Measurements from ENCODE around the gene CFAP65. TPM values are rescaled to one million over a fixed set of nuclear protein-coding genes. Genes with fewer than 3 reads are reported as not detected.

CFAP65 gene
- total and polyA plus RNA-seq, 9 of the 15 experiments (the other 6 are each of a cell fraction or from before 2014, with no cell fraction given): not detected

GRCh38 chr2:218964041-218964771, 77.1 kb downstream of the CFAP65 start (continued):
- TF ChIP-seq ZBTB2 (IDR thresholded peaks at IDR 0.05) (no peak), HDAC6 (IDR thresholded peaks at IDR 0.05; ENCODE audit: low read depth, low read length) (no peak), ZNF766 (CRISPR knock-in tag; conservative IDR thresholded peaks at IDR 0.05) (no peak), CREM (IDR thresholded peaks at IDR 0.05; ENCODE audit: low read depth) (peak; percentile 33; the same call in 1 of the 2 replicates), KDM4B (IDR thresholded peaks at IDR 0.05; ENCODE audit: borderline replicate concordance in 2 of 2, low read depth in 1 of 2) (no peak), CAMTA2 (CRISPR knock-in tag; conservative IDR thresholded peaks at IDR 0.05) (no peak), ZNF740 (CRISPR knock-in tag; IDR thresholded peaks at IDR 0.05) (no peak), ZNF740 (tag; IDR thresholded peaks at IDR 0.05) (no peak), HDAC8 (tag; IDR thresholded peaks at IDR 0.05) (no peak), MCM7 (IDR thresholded peaks at IDR 0.05) (no peak), BRF2 (IDR thresholded peaks at IDR 0.05; ENCODE audit: borderline replicate concordance, insufficient read depth, insufficient read length) (no peak), ATF1 (CRISPR knock-in tag; IDR thresholded peaks at IDR 0.05) (no peak), ATF1 (tag; IDR thresholded peaks at IDR 0.05) (0 out of 2 replicates have a peak, but pooled peaks have one; percentile 21), TBP (optimal IDR thresholded peaks at IDR 0.05; ENCODE audit: low read depth, low read length) (no peak), ZNF655 (CRISPR knock-in tag; IDR thresholded peaks at IDR 0.05) (no peak), ARID1B (IDR thresholded peaks at IDR 0.05) (peak; percentile 65), GTF2E2 (tag; IDR thresholded peaks at IDR 0.05) (no peak)

All from K562 (cell line).